ENCODE measurements around the gene PDIA2.
"Not testable (repeated sequence)": the region's sequence is repeated elsewhere in the genome, so short reads cannot be mapped to it uniquely, and the experiment has no call there.

PDIA2 gene

DNA sequence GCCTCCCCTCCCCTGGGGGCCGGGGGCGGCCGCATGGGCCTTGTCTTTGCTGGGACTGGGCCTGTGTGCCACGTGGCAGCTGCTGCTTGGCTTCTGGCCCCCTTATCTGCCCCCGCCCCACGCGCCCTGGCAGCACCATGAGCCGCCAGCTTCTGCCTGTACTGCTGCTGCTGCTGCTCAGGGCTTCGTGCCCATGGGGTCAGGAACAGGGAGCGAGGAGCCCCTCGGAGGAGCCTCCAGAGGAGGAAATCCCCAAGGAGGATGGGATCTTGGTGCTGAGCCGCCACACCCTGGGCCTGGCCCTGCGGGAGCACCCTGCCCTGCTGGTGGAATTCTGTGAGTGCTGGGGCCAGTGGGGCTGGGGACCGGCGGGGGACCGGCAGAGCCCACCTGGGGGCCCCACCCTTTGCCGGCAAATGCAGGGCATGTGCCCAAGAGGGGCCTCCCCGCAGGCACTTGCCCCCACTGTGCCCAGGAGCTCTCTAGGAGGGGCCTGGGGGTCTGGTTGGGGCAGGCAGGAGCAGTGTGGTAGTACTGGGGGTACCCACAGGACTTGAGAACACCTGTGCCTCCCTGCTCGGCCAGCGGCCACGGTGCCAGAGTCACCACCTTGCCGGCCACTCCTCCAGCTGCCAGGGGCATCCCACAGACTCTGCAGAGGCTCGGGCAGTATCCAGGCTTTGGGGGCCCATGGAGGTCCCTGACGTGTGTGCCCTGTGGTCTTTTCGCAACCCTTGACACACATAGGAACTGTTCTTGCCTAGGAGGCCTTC lies at the start of gene PDIA2:
Gene PDIA2 (plus strand): TSS at position 132 of the 773 bp plus-strand sequence. CDS start 6 bp downstream, at position 138.
- DNase-seq = no peak

DNA sequence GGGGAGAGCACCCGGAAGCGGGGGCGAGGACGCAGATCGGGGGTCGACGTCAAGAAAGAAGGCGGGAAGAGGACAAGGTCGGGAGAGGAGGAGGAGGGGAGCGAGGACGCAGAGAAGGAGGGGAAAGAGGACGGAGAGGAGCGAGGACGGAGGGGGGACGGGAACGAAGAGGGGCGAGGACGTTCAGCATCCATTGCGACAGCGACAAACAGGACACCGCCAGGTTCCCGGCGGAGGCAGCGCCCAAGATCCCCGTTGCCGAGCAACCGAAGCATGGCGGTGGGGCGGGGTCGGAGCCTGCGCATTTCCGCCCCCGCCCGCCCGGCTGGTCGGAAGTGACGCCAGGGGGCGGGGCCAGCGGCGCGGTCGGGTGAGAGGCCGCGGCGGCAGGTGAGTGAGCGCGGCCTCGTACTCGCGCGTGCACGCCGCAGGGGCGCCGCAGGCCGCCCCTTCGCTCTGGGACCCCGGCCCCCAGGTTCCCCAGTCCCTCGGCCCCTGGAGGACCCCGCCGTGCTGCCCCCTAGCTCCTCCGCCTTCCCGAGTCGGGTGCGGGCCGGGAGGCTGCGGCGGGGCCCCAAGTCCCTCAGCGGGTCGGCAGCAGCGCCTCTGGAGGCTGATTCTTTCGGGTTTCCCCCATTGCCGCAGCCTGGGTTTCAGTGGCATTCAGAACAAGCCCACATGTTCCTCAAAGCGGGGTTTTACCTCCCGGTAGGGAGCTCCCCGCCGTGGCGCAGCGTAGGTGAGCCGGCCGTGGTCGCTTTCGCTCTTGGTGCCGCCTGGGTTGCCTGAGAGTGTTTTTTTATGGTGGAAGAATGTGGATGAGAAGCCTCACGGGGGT lies 48.3 kb upstream of the PDIA2 start, which contains the start of gene FAM234A:
Gene FAM234A (plus strand): TSS at position 354 of the 838 bp plus-strand sequence. CDS start 19,593 bp downstream, outside the sequence.
- DNase-seq = peak; percentile 94 to 95

- DNase-seq = no peak
Observed at GRCh38 chr16:239948-240277, 43.1 kb upstream of the PDIA2 start.

- no peak for DNase-seq
Observed at GRCh38 chr16:240559-240958, 42.4 kb upstream of the PDIA2 start.

GRCh38 chr16:242281-242680 lies 40.7 kb upstream of the PDIA2 start:
- DNase-seq = no peak

- no peak for DNase-seq
Observed at GRCh38 chr16:243348-243747, 39.6 kb upstream of the PDIA2 start.

- no peak for DNase-seq
Observed at GRCh38 chr16:245105-245504, 37.9 kb upstream of the PDIA2 start.

- no peak for DNase-seq
Observed at GRCh38 chr16:247027-247426, 35.9 kb upstream of the PDIA2 start.

DNA sequence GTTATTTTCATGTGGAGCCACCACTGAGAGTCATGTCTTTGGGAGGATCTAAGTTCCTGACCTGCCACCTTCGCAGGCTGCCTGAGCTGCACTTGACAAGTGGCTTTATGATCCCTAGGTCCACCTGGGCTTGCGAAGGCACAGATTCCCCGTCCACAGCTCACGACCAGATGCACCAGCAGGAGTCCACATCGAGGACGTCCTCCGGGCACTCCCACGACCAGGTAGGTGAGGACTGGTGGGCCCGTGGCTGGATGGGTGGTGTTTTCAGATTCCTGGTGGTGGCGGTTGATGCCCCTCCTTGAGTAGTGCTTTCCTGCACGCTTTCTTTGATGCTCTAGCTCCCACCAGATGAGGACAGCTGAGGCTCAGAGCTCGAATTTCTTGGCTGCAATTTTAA lies 33.5 kb upstream of the PDIA2 start:
- DNase-seq = no peak

- DNase-seq = peak; percentile 14 to 30
Observed at GRCh38 chr16:252366-253337, 30.3 kb upstream of the PDIA2 start.

DNA sequence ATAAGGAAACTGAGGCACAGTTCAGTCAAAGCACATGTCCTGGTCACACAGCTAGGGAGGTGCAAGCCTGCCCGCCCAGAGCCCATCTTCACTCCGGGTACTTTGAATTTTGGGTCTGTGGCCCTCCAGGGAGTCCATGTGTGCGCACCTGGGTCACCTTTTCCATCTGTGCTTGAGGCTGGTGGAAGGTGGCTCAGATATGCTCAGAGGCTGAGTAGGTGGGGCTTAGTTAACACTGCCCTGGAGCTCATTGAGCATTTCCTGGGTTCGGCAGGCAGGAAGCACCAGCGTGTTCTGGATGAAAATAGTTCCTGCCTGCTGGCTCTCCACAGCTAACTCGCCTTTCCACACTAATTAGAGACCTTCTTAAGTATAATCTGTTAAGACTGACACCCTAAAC lies 29.1 kb upstream of the PDIA2 start:
- peak in 1 of 2 donors; percentile 8 for DNase-seq

DNA sequence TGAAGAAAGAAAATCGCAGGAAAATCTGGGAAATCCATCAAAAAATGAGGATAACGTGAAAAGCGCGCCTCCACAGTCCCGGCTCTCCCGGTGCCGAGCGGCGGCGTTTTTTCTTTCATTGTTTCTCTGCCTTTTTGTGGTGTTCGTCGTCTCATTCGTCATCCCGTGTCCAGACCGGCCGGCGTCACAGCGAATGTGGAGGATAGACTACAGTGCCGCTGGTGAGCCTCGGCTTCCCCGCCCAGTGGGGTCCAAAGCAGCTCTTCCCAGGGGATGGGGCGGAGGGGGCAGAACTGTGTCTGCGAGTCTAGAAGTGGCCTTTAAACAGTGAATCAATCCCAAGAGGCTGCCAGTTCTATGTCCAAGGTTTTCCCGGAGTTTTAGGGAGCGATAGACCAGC lies 28.5 kb upstream of the PDIA2 start:
- no peak for DNase-seq

DNA sequence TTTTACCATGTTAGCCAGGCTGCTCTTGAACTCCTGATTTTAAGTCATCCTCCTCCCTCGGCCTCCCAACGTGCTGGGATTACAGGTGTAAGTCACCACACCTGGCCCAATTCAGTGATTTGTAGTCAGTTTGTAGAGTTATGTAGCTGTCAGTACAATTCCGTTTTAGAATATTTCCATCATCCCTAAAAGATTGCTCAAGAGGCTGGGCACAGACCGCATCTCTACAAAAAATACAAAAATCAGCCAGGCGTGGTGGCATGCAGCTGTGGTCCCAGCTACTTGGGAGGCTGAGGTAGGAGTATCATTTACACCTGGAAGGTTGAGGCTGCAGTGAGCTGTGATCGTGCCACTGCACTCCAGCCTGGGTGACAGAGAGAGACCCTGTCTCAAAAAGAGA lies 27.8 kb upstream of the PDIA2 start:
- DNase-seq = no peak

DNA sequence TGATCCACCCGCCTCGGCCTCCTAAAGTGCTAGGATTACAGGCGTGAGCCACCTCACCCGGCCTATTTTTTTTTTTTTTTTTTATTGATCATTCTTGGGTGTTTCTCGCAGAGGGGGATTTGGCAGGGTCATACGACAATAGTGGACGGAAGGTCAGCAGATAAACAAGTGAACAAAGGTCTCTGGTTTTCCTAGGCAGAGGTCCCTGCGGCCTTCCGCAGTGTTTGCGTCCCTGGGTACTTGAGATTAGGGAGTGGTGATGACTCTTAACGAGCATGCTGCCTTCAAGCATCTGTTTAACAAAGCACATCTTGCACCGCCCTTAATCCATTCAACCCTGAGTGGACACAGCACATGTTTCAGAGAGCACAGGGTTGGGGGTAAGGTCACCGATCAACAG lies 24.9 kb upstream of the PDIA2 start:
- not testable (repeated sequence) for DNase-seq

- DNase-seq = no peak
Observed at GRCh38 chr16:259226-259625, 23.7 kb upstream of the PDIA2 start.

GRCh38 chr16:259814-260253 lies 23.1 kb upstream of the PDIA2 start:
- no peak for DNase-seq

GRCh38 chr16:260326-260725 lies 22.6 kb upstream of the PDIA2 start:
- DNase-seq = no peak

DNA sequence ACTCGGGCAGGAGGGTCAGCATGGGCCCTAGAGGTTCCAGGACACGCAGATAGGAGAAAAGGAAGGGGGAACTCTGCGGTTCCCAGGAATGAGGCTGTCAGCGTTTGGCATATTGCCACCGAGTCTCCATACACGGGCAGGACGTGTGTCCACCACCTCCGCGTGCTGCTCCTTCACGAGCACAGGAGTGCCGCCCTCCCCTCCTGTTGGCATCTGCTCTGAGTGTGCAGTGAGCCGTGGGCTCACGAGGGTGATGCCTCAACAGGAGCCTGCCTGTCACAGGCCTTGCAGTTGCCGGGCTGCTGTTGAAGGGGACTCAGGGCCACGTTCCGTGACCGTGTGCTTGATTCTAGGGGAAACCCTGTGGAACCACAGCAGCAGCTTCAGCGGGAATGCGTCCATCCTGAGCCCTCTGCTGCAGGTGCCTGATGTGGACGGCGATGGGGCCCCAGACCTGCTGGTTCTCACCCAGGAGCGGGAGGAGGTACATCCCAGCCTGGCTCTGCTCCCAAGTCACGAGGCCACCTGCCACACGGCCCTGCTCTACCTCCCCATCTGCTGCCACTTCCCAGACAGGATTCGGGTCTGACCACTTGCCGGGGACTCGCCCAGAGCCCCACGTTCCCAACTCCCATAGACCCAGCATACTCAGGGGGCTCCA lies 21.8 kb upstream of the PDIA2 start:
- no peak for DNase-seq

DNA sequence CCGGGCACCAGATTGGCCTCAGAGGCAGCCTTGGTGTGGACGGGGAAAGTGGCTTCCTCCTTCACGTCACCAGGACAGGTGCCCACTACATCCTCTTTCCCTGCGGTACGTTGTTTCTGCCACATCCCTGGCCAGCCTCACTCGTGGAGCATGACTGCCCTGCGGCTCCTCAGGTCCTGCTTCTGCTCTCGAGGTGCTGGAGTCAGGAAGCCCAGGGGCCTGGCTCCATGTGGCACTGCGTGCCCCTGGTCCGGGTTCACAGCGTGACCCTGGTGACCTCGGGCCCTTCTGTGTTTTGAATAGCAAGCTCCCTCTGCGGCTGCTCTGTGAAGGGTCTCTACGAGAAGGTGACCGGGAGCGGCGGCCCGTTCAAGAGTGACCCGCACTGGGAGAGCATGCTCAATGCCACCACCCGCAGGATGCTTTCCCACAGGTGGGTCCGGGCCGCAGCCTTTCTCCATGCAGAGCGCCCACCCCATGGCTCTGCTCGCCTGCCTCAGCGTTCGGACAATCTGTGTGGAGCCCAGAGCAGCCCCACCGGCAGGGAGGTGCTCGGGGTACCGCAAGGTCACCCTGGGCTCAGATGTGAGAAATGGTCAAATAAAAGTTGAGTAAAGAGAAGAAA lies 20.7 kb upstream of the PDIA2 start:
- DNase-seq = no peak

- DNase-seq = no peak
Observed at GRCh38 chr16:263182-263774, 19.7 kb upstream of the PDIA2 start.

- DNase-seq = no peak
Observed at GRCh38 chr16:263944-264343, 19.0 kb upstream of the PDIA2 start.

Measured in CD4-positive, alpha-beta T cell treated with Interleukin-1 beta for 1 hour (primary cell).